Right lobe of liver (tissue), 4 donors: Measurements from ENCODE around the gene ERN1.

Source experiments
- POLR2A ChIP-seq: fragments of 450-650 bp; IDR thresholded peaks from one replicate; pipeline ENCODE4 v1.6.1; 2017; ENCODE audit warnings: antibody characterized with exemption, mild to moderate bottlenecking
- TF ChIP-seq, protein P1 (sequence below), 4 donors: fragments of 200-600 bp in 3 of 4; fragments of 450-650 bp in 1 of 4; IDR thresholded peaks; one replicate each; pipeline versions ENCODE4 v1.5.1 to v1.8.0; 2016 to 2022; ENCODE audit warnings: antibody characterized with exemption in 4 of 4, mild to moderate bottlenecking in 2 of 4
- donor health status: DM: no; HTN: no; CAD: no.
- donor health status: DM: no; HTN: no; CAD: no.
- donor health status: DM: no; HTN: yes; CAD: no.

- TF ChIP-seq, protein P1, sequence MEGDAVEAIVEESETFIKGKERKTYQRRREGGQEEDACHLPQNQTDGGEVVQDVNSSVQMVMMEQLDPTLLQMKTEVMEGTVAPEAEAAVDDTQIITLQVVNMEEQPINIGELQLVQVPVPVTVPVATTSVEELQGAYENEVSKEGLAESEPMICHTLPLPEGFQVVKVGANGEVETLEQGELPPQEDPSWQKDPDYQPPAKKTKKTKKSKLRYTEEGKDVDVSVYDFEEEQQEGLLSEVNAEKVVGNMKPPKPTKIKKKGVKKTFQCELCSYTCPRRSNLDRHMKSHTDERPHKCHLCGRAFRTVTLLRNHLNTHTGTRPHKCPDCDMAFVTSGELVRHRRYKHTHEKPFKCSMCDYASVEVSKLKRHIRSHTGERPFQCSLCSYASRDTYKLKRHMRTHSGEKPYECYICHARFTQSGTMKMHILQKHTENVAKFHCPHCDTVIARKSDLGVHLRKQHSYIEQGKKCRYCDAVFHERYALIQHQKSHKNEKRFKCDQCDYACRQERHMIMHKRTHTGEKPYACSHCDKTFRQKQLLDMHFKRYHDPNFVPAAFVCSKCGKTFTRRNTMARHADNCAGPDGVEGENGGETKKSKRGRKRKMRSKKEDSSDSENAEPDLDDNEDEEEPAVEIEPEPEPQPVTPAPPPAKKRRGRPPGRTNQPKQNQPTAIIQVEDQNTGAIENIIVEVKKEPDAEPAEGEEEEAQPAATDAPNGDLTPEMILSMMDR (IDR thresholded peaks at IDR 0.05) = no peak
- TF ChIP-seq POLR2A = no peak
These were observed 44.3 kb downstream of the ERN1 start for GRCh38 chr17:64085650-64086005.
